ENCODE results near the gene MYO16.

GRCh38 chr13:109154546-109154945 is 525.1 kb downstream of the MYO16 start:
- TF ChIP-seq CTCF (IDR thresholded peaks at IDR 0.05) (no peak), ZFX (IDR thresholded peaks at IDR 0.05; ENCODE audit: borderline replicate concordance) (no peak)
